SHP77 (cell line): ENCODE data around the gene CIP2A.

Experiments
- DNase-seq, 2 experiments: peaks; one replicate each; lab custom pipeline; 2025; lab: John Stamatoyannopoulos, UW

Gene CIP2A

DNA sequence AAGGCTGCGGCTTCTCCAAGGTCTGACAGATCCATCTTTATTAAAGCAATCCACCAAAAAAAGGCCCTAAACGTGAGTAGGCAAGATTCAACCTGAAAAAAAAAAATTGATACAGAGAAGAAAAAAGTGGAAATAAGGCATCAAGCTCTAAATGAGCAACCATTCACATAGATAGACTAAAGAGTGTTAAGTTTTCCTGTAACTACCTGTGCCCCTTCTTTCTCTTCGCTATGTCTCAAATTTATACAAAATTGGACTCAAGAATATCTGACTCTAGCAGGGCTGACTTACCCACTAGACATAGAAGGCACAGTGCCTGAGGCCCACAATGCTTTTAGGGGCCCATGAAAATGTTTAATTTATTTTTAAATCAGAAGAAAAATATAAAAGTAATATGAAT lies 78.7 kb downstream of the CIP2A start, which contains the start of gene MYH15:
Gene MYH15, minus strand, starts transcription at position 101 of the 400 bp plus-strand sequence. Its CDS starts 66 bp downstream, at position 35.
- no peak for DNase-seq

DNA sequence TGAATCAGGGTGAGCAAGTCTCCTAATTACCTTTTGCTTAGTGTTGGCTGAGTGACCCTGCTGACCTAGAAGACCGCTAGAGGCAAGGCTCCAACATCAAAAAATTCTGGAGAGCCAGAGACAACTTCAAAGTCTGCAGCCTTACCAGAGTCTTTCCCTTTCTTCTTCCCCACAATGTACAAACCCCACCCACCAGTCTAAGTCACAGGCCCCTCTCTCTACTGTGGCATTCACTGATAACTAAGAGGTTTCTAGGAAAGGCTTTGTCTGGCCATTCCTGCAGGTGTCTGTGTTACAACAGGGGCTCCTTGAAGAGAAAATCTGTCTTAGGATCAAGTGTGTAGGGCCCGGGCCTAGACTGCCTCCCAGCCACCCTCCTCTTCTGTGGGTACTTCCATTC lies 79.4 kb downstream of the CIP2A start:
- no peak for DNase-seq

DNA sequence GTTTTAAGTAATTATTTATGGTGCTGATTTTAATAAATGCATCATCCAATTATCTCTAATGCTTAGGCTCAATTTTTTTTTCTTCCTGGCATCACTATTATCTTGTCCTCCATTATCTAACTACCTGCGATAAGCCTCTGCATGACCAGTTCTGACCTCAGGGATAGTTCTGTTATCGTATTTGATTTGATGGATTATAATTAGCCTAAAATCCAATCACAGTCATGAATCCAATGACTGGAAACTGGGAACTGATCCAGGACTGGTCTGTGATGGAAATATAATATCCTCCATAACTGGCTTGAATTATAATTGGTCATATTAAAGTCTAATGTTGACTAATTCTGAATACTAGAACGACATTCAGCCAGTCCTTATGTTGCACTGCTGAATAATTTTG lies 80.0 kb downstream of the CIP2A start:
- DNase-seq = no peak

DNA sequence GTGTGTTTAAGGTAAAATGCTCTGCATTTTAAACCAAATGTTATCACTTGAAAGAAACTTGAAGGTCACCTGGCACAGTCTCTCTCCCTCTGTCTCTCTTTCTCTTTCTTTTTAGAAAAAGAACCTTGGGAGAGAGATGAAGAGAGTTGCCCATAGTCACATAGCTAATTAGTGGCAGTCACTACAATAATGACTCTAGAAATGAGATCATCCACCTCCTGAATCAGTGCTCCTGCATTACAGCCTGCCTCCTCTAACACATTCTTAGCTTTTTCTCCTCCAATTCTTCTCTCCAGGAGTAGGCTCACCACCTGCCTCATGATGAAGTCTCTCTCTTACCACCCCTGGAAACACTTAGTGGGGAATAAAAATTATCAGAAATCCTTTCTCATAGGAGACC lies 81.3 kb downstream of the CIP2A start:
- DNase-seq = no peak

DNA sequence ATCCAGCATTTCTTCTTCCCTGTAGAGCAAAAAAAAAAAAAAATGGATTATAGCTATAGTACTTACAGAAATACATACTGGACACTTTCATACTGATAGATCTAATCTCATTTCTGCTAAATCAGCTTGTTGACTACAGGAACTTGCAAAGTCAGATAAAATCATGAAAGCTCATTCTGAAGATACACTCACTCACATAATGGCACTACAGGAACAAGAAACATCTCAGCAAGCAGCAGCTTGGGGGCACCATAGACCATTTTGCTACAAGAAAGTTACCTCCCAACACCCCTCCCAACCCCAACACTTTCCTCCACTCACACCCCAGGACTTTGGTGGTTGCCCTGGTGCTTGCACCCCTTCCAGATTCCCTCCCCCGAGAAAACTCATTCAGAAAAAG lies 83.4 kb downstream of the CIP2A start:
- no peak for DNase-seq

DNA sequence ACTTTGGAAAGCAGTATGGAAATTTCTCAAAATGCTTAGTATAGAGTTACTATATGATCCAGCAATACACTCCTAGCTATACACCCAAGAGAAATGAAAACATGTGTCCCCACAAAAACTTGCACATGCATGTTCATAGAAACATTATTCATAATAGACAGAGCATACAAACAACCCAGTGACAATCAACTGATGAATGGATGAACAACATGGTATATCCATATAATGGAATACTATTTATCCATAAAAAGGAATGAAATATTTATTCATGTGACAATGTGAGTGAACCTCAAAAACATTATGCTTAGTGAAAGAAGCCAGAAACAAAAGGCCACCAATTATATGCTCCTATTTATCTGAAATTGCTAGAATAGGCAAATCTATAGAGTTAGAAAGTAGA lies 85.5 kb downstream of the CIP2A start:
- no peak for DNase-seq

DNA sequence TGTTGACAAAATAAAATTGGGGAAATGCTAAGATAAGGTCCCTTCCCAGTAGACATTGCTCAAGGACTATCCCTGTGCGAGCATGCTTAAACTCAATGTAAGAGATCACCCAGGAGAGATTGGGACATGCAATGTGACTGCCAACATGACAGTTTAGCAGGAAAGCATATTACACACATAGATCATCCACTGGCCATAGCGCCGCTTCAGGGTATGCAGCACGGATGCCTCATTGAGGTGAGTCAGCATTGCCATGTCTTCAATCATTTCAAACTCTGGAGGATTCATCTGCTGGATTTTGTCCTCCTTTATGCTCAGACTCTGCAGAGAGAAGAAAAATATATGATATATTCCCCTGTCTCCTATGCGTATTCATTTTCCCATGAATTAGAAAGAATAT lies 87.7 kb downstream of the CIP2A start:
- no peak for DNase-seq

DNA sequence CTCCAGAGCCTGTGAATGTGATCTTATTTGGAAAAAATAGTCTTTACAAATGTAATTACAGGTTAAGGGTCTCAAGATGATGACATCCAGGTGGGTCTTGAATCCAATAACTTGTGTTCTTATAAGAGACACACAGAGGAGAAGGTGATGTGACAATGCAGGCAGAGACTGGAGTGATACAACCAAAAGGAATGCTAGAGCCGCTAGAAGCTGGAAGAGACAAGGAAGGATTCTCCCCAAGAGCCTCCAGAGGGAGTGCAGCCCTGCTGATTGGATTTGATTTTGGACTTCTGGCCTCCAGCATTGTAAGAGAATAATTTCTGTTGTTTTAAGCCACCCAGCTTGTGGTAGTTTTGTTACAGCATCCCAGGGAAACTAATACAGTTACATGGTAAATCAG lies 88.5 kb downstream of the CIP2A start:
- no peak for DNase-seq
